Esophagus mucosa (tissue), 1 donor: ENCODE results near the gene WNT16. TPM values are rescaled to one million over a fixed set of nuclear protein-coding genes. Genes with fewer than 3 reads are reported as not detected.
"Not testable (repeated sequence)": the region's sequence is repeated elsewhere in the genome, so short reads cannot be mapped to it uniquely, and the experiment has no call there.

ENCODE experiments used
- ATAC-seq: fragments of 200-7000 bp; cut with Tn5 transposase; one replicate; pipeline ENCODE4 v1.9.1; 2020
- total RNA-seq: library from RNA; stranded (reverse); gene quantifications from one replicate; pipeline ENCODE4 v1.2.4, GENCODE V29; 2023
- donor health status: DM: yes; HTN: yes; CAD: no.

The WNT16 gene, protein sequence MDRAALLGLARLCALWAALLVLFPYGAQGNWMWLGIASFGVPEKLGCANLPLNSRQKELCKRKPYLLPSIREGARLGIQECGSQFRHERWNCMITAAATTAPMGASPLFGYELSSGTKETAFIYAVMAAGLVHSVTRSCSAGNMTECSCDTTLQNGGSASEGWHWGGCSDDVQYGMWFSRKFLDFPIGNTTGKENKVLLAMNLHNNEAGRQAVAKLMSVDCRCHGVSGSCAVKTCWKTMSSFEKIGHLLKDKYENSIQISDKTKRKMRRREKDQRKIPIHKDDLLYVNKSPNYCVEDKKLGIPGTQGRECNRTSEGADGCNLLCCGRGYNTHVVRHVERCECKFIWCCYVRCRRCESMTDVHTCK
- total RNA-seq = 0.12 TPM

DNA sequence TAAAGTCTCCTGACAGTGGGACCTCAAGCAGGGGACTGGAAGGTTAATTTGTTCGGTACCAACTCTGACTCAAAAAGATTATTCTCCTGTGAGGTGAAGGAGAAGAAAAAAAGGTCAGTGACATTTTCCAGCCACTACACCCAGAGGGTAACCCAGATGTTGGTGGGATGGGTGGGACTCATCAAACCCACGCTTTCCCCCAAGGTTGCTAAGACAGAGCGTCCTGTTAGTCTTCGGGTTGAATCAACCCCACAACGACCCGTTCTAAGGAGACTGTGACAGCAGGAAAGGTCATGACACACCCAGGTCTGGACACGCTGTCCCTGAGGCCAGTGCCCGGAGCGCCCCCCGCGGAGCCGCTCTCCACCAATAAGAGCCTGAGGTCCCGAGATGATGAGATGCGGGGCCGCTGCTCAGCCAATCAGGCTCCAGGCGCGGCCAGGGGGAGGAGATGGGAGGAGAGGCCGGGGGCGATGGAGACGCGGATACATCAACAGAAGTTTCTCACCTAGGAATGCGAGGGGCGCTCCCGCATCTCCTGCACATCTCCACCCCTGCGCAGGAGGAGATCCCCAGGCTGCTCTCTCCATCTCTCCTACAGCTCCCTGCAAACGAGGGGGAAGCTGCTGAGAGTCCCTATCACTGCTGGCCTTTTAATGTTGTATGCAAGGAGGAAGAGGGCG is at the start of gene WNT16:
WNT16 (plus strand) TSS at position 493 of the 683 bp plus-strand sequence. CDS start 293 bp downstream, outside the sequence.
- ATAC-seq = peak; percentile 27

DNA sequence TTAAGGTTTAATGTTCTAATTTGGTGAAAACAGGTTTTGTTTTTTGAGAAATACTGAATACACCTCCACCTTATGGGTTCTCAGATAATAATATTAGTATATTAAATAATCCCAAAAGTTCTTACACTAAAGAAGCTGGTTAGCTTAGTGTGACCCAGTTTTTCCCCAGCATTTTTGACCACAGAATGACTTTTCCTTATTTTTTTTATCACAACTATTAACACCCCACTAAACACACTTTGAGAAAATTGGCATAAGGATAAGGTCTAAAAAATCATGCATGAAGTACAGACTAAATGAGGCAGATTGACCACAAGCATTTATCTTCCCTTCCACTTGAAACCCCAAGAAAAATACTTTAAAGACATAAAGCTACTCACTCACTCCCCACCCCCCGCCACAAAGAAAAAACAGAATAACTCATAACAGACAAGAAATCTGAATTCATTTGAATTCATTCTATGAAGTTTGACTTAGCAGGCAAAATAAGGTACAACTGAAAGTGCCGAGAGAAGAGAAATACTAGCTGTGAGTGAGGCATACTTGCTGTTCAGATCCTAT is 49.7 kb upstream of the WNT16 start:
- no peak for ATAC-seq

DNA sequence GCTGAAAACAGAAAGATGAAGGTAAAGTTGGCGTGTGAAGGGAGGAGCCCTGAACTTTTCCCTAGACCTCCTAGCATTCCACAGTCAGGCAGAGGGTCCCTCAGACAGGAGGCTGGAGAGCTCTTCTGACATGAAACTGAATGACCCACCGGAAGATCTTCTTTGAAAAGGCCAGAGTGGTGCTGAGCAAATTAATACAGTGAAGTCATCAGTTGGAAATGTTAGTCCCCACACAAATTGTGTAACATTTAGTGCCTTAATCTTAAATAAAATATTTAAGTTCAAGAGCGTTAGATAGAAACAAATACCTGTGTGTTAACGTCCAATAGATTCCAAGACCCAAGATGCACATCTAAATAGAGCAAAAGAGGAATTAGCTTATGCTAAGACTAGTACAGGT is 49.0 kb upstream of the WNT16 start:
- ATAC-seq = no peak

DNA sequence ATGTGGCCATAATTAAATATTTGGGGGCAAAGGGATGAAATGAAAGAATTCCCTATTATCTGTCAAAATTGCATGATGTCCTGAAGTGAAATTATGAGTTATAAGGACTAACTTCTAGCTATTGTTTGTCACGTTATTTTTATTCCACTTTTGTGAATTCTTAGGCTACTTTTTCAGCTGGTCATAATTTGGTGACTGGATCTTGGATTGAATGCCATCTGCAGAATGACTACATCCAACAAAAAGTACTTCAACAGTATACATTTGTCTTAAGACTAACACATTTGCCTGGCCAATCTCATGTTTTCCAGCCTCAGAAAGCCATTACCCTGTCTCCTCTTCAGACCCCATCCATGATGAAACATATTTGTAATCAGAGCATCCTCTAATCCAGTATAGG is 48.1 kb upstream of the WNT16 start:
- no peak for ATAC-seq

DNA sequence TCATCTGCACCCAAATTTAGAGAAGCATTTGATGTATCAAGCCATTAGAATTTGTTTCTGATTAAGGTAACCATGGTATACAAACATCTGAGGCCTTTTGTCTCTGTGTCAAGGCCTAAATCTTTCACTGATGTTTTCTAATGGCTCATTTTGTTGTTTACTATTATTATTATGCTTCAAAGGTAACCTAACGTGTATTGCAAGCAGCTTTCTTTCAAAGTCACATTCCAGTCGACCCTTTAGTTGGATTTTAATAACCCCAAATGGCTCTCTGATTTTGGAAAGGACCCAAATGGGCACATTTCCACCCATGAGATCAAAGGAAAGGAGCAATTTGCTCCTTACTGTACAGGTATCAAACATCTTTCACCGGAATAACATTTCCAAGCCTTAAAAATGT is 46.7 kb upstream of the WNT16 start:
- ATAC-seq = no peak

DNA sequence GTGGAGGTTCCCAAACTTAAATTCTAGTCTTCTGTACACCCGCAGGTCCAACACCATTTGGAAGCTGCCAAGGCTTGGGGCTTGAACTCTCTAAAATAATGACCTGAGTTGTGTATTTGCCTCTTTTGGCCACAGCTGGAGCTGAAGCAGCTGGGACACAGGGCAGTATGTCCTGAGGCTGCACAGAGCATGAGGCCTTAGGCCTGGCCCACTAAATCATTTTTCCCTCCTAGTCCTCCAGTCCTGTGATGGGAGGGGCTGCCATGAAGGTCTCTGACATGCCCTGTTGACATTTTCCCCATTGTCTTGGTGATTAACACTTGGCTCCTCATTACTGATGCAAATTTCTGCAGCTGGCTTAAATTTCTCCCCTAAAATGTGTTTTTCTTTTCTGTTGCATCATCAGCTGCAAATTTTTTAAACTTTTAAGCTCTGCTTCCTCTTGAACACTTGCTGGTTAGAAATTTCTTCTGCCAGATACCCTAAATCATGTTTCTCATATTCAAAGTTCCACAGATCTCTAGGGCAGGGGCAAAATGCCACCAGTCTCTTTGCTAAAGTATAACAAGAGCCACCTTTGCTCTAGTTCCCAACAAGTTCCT is 43.6 kb upstream of the WNT16 start:
- ATAC-seq = no peak

DNA sequence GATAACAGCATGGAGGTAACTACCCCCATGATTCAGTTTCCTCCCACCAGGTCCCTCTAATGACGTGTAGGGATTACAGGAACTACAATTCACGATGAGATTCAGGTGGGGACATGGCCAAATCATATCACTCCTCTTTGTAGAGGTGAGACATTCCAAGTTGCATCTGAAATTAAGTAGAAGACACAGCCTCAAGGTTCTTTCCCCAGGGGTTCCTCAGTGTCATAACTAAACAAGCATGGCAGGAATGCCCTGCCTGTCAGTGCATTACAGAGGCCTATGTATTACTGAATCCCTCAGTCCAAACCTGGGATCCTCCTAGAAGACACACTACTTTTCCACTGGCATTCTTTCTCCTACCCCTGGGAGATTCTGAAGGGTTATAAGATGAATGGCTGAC is 42.6 kb upstream of the WNT16 start:
- no peak for ATAC-seq

DNA sequence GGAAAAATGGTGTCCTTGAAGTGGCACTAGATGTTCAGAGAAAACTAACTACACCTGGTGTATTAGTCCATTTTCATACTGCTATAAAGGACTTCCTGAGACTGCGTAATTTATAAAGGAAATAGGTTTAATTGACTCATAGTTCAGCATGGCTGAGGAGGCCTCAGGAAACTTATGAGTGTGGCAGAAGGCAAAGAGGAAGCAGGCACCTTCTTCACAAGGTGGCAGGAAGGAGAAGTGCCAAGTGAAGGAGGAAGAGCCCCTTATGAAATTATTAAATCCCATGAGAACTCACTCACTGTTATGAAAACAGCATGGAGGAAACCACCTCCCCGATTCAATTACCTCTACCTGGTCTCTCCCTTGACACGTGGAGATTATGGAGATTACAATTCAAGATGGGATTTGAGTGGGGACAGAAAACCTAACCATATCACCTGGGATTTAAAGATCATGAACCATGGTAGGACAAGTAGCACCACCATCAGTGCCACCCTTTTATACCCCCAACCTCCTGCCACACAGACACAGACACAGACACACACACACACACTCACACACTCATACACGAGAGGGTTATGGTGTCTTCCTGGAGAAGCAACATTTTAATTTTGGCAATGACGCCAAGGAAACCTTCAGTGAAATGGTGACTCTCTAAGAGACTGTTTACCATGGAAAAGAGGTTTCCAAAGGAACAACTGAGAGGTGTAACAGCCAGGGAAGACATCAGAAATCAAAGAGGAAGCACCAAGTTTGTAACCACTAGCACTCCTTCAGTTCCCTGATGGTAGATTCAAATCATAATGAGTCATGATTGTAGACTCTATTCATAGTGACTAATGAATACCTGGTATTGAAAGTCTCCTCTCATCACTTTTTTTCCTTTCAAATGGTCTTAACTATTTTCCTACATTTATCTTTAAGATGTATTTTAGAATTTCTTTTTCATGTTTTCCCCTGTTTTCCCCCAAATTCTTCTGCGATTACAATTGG is 41.8 kb upstream of the WNT16 start:
- ATAC-seq = peak; percentile 72

DNA sequence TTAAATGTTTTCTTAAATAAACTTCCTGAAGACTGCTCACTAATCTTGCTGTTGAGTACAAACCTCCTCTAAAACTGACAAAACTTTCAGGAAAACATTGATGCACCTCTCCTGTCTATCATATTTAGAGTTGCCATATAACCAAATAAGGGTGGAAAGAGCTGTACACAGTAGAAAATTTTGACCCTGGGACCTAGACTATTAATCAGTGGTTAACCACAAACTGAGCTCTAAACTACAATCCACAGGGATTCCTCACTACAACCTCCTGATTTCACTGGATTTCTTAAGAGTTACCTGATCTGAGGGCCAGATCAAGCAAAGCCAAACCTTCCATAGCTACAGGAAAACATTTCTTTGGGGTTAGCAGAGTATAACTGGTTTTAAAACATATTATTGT is 39.9 kb upstream of the WNT16 start:
- ATAC-seq = no peak

DNA sequence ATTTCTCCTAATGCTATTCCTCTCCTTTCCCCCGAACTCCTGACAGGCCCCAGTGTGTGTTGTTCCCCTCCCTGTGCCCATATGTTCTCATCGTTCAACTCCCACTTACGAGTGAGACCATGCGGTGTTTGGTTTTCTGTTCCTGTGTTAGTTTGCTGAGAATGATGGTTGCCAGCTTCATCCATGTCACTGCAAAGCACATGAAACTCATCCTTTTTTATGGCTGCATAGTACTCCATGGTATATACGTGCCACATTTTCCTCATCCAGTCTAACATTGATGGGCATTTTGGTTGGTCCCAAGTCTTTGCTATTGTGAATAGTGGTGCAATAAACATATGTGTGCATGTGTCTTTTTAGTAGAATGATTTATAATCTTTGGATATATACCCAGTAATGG is 38.9 kb upstream of the WNT16 start:
- ATAC-seq = not testable (repeated sequence)

DNA sequence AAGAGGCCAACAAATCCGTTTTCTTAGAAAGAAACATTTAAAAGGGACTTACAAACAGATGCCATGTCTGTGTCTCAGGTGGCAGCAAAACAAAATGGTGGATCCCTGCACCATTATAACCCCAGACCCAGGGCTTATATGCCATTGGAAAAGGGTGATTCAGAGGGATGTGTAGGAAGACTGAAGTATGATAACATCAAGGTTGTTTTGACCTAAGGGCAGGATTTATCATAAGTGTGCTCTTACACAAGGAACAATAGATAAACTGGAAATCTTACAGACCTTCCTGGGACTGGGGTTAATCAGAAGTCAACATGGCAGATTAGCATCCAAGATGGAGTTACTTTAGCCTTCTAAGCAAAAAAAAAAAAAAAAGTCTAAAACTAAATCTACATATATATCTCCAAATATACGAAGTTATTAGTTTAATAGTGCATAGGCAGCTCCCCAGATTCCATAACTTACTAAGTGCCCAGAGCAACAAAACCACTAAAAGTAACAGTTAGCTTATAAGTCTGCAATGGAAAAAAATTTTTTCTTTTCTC is 34.3 kb upstream of the WNT16 start:
- no peak for ATAC-seq

DNA sequence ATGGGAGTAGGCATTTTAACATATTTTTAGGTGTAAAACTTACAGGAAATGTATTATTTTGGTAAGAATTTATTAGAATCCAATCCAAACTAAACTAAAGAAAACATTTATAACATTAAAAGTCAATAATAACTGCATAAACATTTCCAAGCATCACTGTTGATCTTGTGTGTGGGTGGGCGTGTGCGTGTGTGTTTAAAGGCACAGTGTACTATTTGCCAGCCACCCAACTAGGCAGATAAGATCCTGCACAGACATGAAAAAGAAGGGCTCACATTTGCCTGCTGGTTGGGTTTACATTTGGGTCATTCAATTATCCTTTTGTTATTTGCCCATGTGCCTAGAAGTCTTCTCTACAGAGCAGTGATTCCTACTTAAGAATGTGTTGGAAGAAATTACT is 31.0 kb upstream of the WNT16 start:
- ATAC-seq = no peak

DNA sequence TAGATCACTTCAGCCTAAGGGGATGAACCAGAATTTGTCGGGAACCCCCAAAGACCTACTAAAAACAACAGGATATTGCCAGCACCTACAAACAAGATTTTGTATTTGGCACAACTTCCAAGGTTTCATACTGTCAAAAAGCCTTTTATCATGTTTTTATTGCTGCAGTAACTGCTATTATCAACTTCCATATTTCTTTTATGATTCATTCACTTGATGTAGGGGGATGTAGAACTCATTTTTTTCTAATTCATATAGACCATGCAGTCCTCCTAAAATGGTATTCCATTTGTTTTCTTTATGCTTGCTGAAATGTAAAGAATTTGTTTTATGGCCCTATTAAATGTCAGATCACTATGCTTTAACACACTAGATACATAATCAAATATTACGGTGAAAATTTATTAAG is 30.0 kb upstream of the WNT16 start:
- no peak for ATAC-seq

DNA sequence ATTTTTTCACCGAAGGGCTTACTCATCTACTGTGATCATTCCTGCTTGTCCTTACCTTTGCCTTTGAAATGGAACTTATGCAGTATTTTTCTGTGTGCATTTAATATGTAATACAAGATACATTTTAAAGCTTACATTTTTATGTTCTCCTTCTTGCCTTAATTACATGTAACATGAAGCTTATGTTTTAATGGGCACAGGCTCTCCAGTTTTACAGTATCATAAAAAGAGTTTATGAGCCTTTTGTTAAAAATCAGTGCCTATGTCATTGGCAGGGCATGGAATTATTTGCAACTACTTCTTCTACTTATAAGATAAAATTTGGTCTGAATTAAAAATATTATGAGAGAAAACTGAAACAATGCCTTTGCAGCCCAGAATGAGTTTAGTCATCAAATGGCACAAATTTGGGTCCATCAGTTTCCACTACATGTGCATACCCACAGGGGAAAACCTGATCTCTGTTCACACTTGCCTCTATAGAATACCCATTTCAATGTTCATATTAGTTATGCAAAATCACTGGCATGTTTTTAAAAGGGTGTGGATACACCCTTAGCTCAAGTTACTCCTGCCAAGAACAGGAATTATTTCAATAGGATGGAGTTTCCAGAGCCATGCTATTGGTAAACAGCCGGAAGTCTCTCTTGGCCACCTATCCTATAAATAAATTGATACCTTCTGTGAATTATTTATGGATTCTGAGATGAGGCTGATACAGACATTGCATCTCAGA is 27.9 kb upstream of the WNT16 start:
- peak; percentile 62 for ATAC-seq

DNA sequence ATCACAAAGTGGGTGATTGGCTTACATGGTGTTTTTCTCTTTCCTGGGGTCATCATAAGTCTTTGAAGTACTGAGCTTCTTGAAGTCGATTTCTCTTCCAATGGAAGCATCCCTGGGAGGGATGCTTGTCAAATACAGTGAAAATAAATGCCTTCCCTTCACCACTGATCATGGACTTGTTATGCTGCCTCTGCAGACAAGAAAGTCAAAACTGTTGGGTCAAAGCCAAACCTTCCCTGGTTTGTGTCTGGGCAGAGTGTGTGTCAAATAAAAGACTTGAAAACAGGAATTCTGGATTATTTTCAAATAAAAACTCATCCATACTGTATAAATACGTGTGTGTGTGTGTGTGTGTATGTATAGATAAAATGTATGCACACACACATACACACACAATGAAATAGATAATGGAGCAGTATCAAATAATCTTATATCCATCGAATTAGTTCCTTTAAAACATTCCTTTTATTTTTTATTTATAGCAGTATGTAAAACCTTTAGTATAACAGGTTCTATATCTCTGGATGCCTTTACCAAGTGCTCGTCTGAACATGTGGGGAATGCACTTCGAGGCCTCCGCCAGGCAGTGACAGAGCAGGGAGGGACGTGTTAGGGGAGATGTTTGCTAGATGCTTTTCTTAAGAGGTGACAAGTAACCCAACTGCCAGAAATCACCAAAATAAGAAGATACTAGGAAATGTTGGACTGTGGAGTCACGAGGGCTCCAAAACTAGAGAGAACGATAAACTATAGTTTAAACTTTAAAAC is 27.2 kb upstream of the WNT16 start:
- ATAC-seq = peak; percentile 58

DNA sequence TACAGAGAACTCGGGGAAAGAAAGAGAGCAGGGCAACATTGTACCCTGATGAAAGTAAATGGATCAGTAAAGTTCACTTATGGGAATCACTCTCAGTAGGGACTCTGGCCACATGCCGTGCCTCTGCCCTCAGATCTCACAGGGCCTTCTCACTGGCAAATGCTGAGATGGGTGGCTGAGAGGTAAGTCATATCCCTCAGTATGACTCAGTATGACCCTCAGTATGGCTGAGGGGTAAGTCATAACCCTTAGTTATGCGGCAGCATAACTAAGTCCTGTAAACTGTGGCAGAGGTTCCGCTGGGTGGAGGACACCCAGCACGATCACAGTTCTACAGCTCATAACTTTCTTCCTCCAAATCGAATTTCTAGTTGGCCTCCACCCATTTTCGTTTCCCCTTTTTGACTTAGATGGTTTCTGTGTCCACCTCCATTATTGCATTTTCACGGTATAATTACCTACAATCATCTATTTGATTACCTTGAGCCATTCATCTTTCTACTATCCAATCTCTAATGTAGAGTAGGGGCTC is 26.5 kb upstream of the WNT16 start:
- ATAC-seq = peak; percentile 55

DNA sequence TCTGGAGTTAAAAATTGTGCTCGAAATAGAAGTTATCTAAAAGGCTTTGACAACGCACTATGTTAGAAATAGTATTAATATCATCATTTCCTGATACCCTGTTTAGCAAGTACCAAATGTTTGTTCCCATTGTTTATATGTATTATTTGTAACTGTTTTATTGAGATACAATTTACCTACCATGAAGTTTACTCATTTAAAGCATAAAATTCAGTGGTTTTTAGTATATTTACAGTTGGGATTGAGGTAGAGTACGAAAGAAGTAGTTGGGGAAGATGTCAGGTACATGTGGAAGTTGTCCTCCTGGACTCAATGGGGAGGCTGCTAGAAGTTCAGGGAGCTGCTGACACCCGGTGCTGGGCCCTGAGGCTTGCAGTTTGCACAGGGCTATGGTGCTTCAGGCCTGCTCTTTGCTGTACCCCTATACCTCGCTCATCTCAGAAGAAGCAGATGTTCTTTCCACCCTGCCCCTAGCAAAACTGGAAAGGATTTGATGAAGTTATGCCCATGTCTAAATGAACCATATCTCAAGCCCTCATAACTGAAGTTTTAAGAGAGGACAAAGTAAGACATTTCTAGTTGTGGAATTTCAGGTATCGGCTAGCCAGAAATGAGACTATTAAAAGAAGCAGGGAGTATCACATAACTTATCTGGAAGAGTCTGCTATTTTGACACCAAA is 25.2 kb upstream of the WNT16 start:
- ATAC-seq = no peak

DNA sequence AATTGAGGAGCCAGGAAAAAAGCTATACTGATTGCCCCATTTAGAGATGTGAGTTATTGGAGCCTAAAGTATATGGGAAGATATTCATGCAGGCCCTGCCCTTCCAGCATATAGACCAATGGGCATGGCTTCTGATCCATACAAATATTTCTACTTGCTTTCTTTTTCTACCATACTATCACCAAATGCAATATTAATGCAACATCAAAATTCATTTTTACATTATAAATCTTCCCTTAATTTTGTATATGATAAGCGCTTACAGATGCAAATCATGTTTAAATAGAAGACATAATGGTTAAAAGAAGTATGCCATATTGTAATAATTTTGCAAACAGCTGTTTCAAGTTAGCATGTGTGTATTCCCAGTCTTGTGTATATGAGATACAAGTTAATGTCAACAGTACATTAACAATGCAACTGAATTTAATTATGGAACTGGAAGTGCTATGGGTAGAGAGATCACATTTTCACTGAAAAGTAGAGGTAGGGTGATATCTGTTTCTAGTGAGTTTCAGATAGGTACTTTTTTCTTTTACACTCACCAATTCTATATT is 24.6 kb upstream of the WNT16 start:
- ATAC-seq = no peak

DNA sequence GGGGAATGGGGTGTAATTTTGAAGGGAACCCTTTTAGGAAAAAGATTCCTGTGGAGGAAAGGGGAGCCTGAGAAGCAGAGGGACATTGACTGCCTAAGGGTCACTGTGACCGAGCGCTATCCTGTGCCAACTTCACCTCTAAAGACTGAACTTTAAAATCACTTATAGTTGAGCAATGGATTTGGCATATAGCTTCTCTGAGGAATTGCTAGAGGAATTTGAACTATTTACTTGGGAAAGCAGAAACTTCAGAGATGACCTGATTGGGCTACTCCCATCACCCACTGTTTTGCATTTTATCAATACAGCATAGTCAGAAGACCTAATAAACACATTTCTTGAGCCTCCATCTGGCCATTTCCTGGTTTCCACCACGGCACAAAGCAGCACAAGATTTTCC is 23.7 kb upstream of the WNT16 start:
- ATAC-seq = no peak
